Head of caudate nucleus (tissue), 42 donors: ENCODE results near the gene RAD51AP1.
A peak's percentile ranks its signal among the peaks of the same experiment; 100 is the strongest.

Source experiments
- DNase-seq, 42 donors: peaks; one replicate each; pipeline versions ENCODE4 v3.0.0 to v3.0.0-alpha.2; 2020 to 2021; ENCODE audit warnings: mixed read lengths in 7 of 42
- intact Hi-C: fragments of 100-400 bp; cut with DNase I; formaldehyde crosslinking; loops from one replicate; pipeline ENCODE4 v1.15.0; 2022

RAD51AP1 gene

GRCh38 chr12:4539167-4539870, 629 bp downstream of the RAD51AP1 start:
- intact Hi-C loops: no loop called here
- DNase-seq: no peak

GRCh38 chr12:4540170-4540569, 1.5 kb downstream of the RAD51AP1 start:
- no peak for DNase-seq
- intact Hi-C loops: no loop called here

DNA sequence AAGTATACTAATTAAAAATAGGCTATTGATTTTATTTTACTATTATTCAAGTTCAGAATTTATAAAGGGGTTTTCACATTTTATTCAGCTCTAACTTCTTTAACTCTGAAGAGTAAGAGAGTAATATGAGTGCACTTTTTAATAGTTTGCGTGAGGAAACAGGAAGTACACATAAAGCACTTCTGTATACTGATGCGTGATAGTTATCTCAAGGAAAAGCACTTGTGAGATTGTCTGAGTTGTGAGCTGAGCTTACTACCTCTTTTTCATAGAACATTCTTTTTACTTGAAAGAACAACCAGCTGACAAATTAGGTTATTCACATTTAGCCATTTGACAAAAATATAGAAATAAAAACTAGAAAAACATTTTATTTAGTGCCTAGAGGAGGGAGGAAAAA, 1.9 kb downstream of the RAD51AP1 start:
- no peak for DNase-seq
- intact Hi-C loops: no loop called here

- no peak for DNase-seq
- intact Hi-C loops: no loop called here
Observed at GRCh38 chr12:4545195-4545594, 6.5 kb downstream of the RAD51AP1 start.

DNA sequence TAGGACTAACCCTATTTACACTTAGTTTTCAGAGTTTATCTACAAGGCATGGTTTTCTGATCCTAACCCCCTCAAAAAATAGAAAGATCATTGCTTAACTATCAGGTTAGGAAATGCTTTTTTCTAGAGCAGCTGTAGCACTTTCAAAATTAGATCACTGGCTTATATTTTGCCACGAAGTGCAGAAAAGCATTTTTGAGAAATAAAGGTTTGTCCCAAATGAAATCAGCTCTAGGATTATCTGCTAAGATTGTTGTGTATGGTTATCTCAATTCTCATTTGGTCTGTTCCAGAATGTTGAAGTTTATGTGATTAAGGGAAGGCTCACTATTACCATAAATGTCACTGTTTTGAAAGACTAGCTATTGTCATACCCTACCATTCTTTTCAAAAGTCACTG, 13.5 kb downstream of the RAD51AP1 start:
- intact Hi-C loops: no loop called here
- DNase-seq: no peak

DNA sequence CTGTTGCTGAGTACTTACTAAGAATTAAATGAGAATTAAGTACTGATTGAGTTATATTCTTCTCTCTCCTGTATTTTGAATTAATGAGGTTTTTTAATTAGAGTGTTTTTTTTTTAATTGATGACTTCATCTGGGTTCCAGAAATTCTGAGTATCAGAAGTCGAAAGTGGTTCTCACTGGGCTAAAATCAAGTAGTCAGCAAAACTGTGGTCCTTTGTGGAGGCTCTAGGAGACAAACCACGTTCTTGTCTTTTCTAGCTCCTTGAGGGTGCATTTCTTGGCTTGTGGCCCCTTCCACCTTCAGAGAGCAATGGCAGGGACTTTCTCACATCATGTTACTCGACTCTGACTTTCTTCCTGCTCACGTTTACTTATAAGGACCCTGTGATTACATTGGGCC, 15.3 kb downstream of the RAD51AP1 start:
- no peak for DNase-seq
- intact Hi-C loops: no loop called here

GRCh38 chr12:4555804-4556203, 17.1 kb downstream of the RAD51AP1 start:
- intact Hi-C loops: no loop called here
- DNase-seq: no peak

- intact Hi-C loops: no loop called here
- no peak for DNase-seq
Observed at GRCh38 chr12:4556735-4557530, 18.2 kb downstream of the RAD51AP1 start.

DNA sequence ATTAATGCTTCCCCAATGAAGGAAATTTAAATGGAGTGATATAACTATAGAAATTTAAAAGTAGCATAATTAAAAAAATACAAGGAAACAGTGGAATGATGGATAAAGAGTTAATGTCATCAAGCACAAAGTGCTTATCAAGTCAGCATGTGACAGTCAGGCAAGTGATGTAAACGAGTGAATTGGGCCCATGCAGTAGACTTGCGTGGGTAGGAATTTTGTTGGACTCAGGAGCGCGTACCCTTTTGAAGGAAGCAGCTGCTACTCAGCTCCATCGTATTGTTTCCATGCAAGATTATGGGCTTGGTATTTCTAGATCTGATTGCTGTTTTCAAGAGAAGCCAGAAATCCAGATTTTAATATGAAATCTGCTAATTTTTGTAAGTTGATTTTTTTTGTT, 18.9 kb downstream of the RAD51AP1 start:
- no peak for DNase-seq
- intact Hi-C loops: no loop called here

DNA sequence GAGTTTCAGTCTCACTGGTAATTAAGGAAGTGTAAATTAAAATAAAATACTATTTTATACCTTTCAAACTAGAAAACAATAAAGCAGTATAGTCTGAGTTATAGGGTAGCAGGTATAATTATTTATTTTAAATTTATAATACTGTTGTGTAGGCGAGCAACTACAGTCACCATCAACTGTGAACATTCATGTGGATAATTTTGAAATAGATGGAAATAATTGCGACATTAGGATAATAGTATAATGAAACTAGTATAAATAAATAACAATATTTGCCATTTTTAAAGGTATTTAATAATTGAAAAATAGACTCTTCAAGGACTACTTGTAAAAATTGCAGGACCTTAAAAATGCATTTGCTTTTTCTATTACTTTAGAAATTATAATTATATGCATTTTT, 19.5 kb downstream of the RAD51AP1 start:
- DNase-seq: no peak
- intact Hi-C loops: no loop called here

DNA sequence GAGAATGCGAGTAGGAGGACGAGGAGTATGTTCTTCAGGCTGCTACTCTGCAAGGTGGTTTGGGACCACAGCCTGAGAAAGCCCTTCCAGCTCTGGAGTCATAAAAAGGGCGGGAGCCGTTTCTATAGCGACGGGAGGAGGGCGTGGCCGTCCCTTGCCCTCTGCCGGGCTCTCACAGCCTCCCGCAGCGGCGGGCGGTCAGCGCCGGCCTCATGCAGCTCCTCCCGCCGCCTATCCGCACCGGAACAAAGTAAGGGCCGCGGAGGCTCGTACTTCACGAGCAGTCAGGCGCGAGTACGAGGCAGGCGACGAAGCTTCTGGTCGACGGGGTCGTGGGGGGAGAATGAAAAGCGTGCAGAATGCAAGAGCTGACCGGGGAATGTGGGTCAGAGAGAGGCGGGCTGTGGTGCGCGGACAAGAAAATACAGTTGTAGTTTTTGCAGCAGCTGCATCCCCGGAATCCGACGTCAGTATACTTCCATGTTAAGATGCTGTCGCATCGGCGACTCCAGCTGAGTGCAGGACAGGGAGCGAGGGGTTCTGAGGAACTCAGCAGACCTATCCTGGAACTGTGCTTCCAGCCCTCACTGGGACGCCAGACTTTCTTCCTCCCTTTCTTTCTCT, 23.5 kb downstream of the RAD51AP1 start, which contains the start of gene DYRK4:
DYRK4 (plus strand) TSS at position 175 of the 624 bp plus-strand sequence; CDS start at position 213, 38 bp downstream.
- DNase-seq: peak; percentile 31 to 86 (median 75)
- intact Hi-C loops: no loop called here

DNA sequence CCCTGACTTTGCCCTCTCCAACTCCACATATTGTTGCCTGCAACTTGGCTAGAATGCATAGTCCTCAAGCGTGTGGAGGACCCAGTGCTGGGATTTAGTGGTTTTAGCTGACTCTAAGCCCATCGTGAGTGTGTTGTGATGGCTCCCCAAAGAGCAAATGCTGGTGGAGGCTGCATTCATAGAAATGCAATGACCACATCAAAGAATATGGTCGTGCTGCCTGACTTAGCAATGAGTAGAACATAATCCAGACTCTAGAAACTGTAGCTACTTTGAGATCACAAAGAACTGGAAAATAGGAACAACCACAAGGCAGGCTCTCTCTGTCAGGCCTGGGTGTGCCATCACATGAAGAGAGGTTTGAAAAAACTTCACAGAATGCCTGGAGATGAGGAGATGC, 24.6 kb downstream of the RAD51AP1 start:
- DNase-seq: no peak
- intact Hi-C loops: no loop called here

DNA sequence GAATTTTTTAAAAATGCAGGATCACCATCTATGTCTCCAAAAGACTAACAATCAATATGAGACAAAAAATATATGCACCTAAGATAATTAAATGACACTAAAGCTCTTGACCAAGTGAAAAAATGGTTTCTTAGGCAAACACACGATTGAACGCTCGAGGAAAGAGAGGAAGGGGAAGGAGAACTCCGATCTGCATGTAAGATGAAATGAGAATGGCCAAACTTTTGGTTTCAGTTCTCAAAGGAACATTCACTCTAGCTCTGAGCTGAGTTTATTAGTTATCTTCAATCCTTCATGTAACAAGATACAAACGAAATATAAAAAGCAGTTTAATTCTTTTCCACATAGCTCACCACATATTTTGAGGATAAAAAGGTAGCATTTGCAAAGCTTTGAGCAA, 26.1 kb downstream of the RAD51AP1 start:
- intact Hi-C loops: no loop called here
- no peak for DNase-seq

DNA sequence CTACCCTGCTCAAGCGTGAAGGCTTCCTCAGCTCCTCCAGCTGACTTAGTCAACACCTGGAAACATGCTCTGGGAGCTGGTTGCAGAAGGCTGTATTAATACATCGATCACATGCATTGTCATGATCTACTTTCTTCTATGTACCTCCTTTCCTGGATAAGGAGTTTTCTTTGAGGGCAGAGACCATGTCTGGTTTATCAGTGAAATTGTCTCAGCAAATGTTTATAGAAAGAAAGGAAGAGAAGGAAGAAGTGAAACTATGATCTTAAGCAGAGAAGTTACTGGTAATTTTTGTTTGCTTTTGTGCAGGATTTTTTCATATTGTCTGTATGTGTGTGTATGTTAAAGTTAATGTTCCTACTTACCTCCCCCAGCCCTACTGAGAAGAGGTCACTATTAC, 27.8 kb downstream of the RAD51AP1 start:
- no peak for DNase-seq
- intact Hi-C loops: no loop called here

DNA sequence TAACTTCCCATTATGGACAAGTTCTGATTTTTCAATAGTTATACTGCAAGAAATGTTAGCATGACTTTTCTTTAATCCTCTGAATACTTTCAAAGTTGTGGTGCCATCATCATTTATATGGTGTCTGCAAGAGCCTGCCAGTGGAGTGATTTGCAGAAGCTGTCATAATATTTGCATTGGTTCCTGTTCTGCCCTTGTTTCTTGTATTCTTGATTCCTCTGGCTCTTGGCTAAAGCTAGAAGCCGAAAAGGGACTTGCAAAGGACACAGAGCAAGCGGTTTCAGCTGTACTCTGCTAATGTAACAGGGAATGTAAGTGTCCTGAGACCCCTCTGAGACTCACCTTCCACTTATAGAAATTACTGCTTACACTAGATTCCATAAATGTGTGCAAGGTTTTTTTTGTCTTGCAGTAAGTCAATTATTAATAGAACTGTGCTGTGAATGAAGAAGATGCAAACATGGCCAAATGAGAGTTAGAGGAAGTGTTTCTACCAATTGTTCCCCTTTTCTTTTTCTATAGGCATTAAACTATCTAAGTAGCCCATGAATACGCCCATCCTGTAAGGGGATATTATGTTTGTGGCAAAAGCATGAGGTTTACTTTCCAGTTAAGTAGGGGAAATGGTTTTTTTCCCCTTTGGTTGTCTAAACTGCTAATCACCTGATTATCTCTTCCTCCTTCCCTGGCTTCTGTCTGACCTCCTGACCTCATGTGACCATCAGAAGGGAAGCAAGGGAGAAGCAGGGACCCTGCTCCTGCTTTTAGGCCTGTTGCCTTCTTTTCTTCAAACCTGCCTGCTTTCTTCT, 28.6 kb downstream of the RAD51AP1 start:
- intact Hi-C loops: no loop called here
- peak in 1 of 42 donors; percentile 51 for DNase-seq

DNA sequence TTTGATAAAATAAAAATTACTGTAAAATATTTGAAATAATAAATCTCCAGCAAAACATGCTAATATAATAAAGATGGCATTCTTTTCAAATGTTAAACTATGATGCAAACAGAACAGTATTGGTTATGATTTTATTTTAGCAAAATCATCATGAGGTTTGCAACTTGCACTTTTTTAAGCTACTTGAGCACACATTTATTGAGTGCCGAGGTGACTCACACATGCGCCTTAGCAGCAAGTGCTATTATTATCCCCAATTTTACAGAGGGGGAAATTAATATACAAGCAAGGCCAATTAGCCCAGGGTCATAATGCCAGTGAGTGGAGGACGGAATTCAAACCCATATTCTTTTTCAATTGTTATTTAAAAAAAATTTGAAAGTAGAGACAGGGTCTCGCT, 30.6 kb downstream of the RAD51AP1 start:
- intact Hi-C loops: no loop called here
- no peak for DNase-seq

GRCh38 chr12:4572680-4573079, 34.0 kb downstream of the RAD51AP1 start:
- no peak for DNase-seq
- intact Hi-C loops: no loop called here

GRCh38 chr12:4579305-4580102, 40.8 kb downstream of the RAD51AP1 start:
- intact Hi-C loops: no loop called here
- peak in 2 of 42 donors; percentile 22 to 28 for DNase-seq

- intact Hi-C loops: no loop called here
- DNase-seq: no peak
Observed at GRCh38 chr12:4580281-4580688, 41.6 kb downstream of the RAD51AP1 start.
